Stomach (tissue), 19 donors: ENCODE measurements around the gene KRT8. TPM values are rescaled to one million over a fixed set of nuclear protein-coding genes. Genes with fewer than 3 reads are reported as not detected.
A peak's percentile ranks its signal among the peaks of the same experiment; 100 is the strongest.
"Not testable (repeated sequence)": the region's sequence is repeated elsewhere in the genome, so short reads cannot be mapped to it uniquely, and the experiment has no call there.

Experiments used
- DNase-seq, 2 donors: peaks; one replicate each; pipeline versions ENCODE4 v3.0.0 to v3.0.0-alpha.2; 2013 to 2019
- H3K27ac ChIP-seq, 5 donors: fragments of 200-600 bp in 4 of 5; sonication (generic) in 4 of 5; one replicate each; pipeline ENCODE4 v1.5.1; 2013 to 2019; ENCODE audit warnings: mild to moderate bottlenecking in 1 of 5, moderate library complexity in 1 of 5
- H3K27me3 ChIP-seq, 3 donors: fragments of 200-600 bp; sonication (generic); one replicate each; pipeline ENCODE4 v1.5.1; 2017 to 2019; ENCODE audit warnings: mixed run types in 1 of 3
- H3K36me3 ChIP-seq, 4 donors: fragments of 200-600 bp; sonication (generic); 1 replicate in 3 of 4; 2 replicates in 1 of 4; pipeline ENCODE4 v1.5.1; 2016 to 2019
- H3K4me1 ChIP-seq, 4 donors: fragments of 200-600 bp; sonication (generic); one replicate each; pipeline ENCODE4 v1.5.1; 2016 to 2019
- H3K4me3 ChIP-seq, 4 donors: fragments of 200-600 bp; sonication (generic) in 3 of 4; one replicate each; pipeline ENCODE4 v1.5.1; 2016 to 2019; ENCODE audit warnings: mild to moderate bottlenecking in 1 of 4
- H3K9me3 ChIP-seq, 4 donors: fragments of 200-600 bp; sonication (generic); one replicate each; pipeline ENCODE4 v1.5.1; 2016 to 2019
- CTCF ChIP-seq, 7 experiments: fragments of 450-650 bp in 4 of 7; fragments of 200-600 bp in 3 of 7; sonication (generic) in 3 of 7; IDR thresholded peaks; one replicate each; pipeline ENCODE4 v1.5.1; 2016 to 2019; ENCODE audit warnings: antibody characterized with exemption in 7 of 7, control low read depth in 2 of 7, mild to moderate bottlenecking in 1 of 7
- EP300 ChIP-seq: sonication (generic); formaldehyde crosslinking; IDR thresholded peaks from one replicate; pipeline ENCODE4 v1.6.1; 2017; ENCODE audit warnings: antibody characterized with exemption
- POLR2A ChIP-seq, 4 donors: fragments of 450-650 bp; IDR thresholded peaks; one replicate each; pipeline ENCODE4 v1.6.1; 2016; ENCODE audit warnings: antibody characterized with exemption in 4 of 4, control low read depth in 2 of 4, mild to moderate bottlenecking in 1 of 4, moderate library complexity in 1 of 4
- POLR2AphosphoS5 ChIP-seq, 3 donors: sonication (generic); formaldehyde crosslinking; IDR thresholded peaks; one replicate each; pipeline ENCODE4 v1.6.1; 2016; ENCODE audit warnings: antibody characterized with exemption in 3 of 3
- WGBS, 5 donors: extraction: QIAGEN DNeasy Blood & Tissue Kit in 3 of 5; methylation state at CpG; one replicate each; pipeline versions ENCODE4 v1.1.5 to v1.1.7; 2013 to 2018; 5-methylcytosine and 5-hydroxymethylcytosine counted together
- intact Hi-C: fragments of 100-400 bp; cut with DNase I; formaldehyde crosslinking; loops from one replicate; pipeline ENCODE4 v1.15.1; 2023; ENCODE audit warnings: low total_unique reads
- long read RNA-seq, 10 donors: transcript quantifications; one replicate each; lab custom pipeline, GENCODE V29; 2026
- polyA plus RNA-seq, 3 donors: library from polyadenylated mRNA; stranded (reverse); fragments of 200-250 nt; gene quantifications; one replicate each; pipeline ENCODE4 v1.2.3, GENCODE V29; 2013
- total RNA-seq, 5 donors: library from RNA; depleted of rRNA; stranded (reverse); fragments of >200 nt; gene quantifications; one replicate each; pipeline versions ENCODE4 v1.1.0 to v1.2.3, GENCODE V29; 2014 to 2016
- donor health status: healthy with polysubstance abuse.
- donor health status: Bipolar disorder and iron deficiency.
- donor health status: healthy.

The KRT8 gene
- 1,000 to 10,000 TPM in 1 of 5 donors, 100 to 1,000 TPM in 3, 10 to 100 TPM in 1; 71.2 to 1,740 (median 566) TPM for total RNA-seq
- polyA plus RNA-seq, result 1,000 to 10,000 TPM in 1 of 3 donors, 100 to 1,000 TPM in 2; 361 to 1,687 (median 767) TPM
- long read RNA-seq, donor 1, partial matches to known transcripts, result 267 of 285 reads
- long read RNA-seq, donor 1, other reads (novel, unspliced or antisense), result 13 of 285 reads
- long read RNA-seq, donor 2, partial matches to known transcripts, result 355 of 388 reads
- long read RNA-seq, donor 2, other reads (novel, unspliced or antisense), result 25 of 388 reads
- long read RNA-seq, donor 3, transcript KRT8-217 (3 exons, 2,437 nt), result major isoform, 6 of 559 reads
- long read RNA-seq, donor 3, partial matches to known transcripts, result 386 of 559 reads
- long read RNA-seq, donor 3, other reads (novel, unspliced or antisense), result 157 of 559 reads
- long read RNA-seq, donor 4, partial matches to known transcripts, result 21 of 22 reads
- long read RNA-seq, donor 4, other reads (novel, unspliced or antisense), result 0 of 22 reads
- long read RNA-seq, donor 5, partial matches to known transcripts, result 627 of 644 reads
- long read RNA-seq, donor 5, other reads (novel, unspliced or antisense), result 9 of 644 reads
- long read RNA-seq, donor 6, partial matches to known transcripts, result 2,379 of 2,511 reads
- long read RNA-seq, donor 6, other reads (novel, unspliced or antisense), result 119 of 2,511 reads
- long read RNA-seq, donor 7, transcript KRT8-211 (4 exons, 770 nt), result major isoform, 7 of 1,046 reads
- long read RNA-seq, donor 7, transcript KRT8-217 (3 exons, 2,437 nt), result minor isoform, 6 of 1,046 reads
- long read RNA-seq, donor 7, partial matches to known transcripts, result 981 of 1,046 reads
- long read RNA-seq, donor 7, other reads (novel, unspliced or antisense), result 44 of 1,046 reads
- long read RNA-seq, donor 8, transcript KRT8-217 (3 exons, 2,437 nt), result major isoform, 10 of 386 reads
- long read RNA-seq, donor 8, transcript KRT8-211 (4 exons, 770 nt), result minor isoform, 6 of 386 reads
- long read RNA-seq, donor 8, partial matches to known transcripts, result 333 of 386 reads
- long read RNA-seq, donor 8, other reads (novel, unspliced or antisense), result 32 of 386 reads
- long read RNA-seq, donor 9, partial matches to known transcripts, result 1,077 of 1,098 reads
- long read RNA-seq, donor 9, other reads (novel, unspliced or antisense), result 15 of 1,098 reads
- long read RNA-seq, donor 10, partial matches to known transcripts, result 395 of 570 reads
- long read RNA-seq, donor 10, other reads (novel, unspliced or antisense), result 169 of 570 reads

GRCh38 chr12:52904509-52905300, at the start of gene KRT8:
KRT8 (minus strand) TSS chr12:52905076; CDS start chr12:52904981, 95 bp downstream.
- H3K4me1 ChIP-seq, result peaks cover 22 to 70% (median 52%) of the 10 kb centered on the region in 4 donors
- peak within 1 kb of the TSS; percentile 88 to 93 (median 91) for H3K27ac ChIP-seq
- DNase-seq, result peak; percentile 95 to 96
- 29 to 56% (median 45%) methylated on average over 26 to 33 of the region's 33 CpGs for WGBS, 5 donors
- intact Hi-C loops, result loop anchor here (10.0 kb wide), 1 partner anchor 50 kb away; no protein-coding TSS in a partner anchor
- not testable (repeated sequence) for H3K27me3 ChIP-seq, H3K9me3 ChIP-seq
- TF ChIP-seq CTCF (IDR thresholded peaks at IDR 0.05) (peak in 5 of 7 experiments; percentile 18 to 68 (median 49)), POLR2AphosphoS5 (IDR thresholded peaks at IDR 0.05) (peak; percentile 18 to 99 (median 93)), POLR2A (IDR thresholded peaks at IDR 0.05) (peak in 2 of 4 donors; percentile 59 to 96)
- peaks cover 11 to 24% (median 19%) of the 10 kb centered on the region in 4 donors for H3K36me3 ChIP-seq
- peak within 1 kb of the TSS; percentile 54 to 73 (median 66) for H3K4me3 ChIP-seq

- no peaks in the 10 kb centered on the region for H3K9me3 ChIP-seq
- peaks cover 8 to 25% (median 24%) of the 10 kb centered on the region in 4 donors for H3K4me1 ChIP-seq
- H3K27me3 ChIP-seq, result peaks cover 0 to 17% (median 7%) of the 10 kb centered on the region in 3 donors
- intact Hi-C loops, result loop anchor here (10.0 kb wide), 1 partner anchor 49 kb away; the partner anchor contains the start of gene KRT8
- H3K27ac ChIP-seq, result no peak overlapping the region
- WGBS, 5 donors, result 68 to 84% (median 79%) methylated on average over 7 of the region's 7 CpGs
- no peak overlapping the region for H3K4me3 ChIP-seq
- peaks cover 11 to 31% (median 26%) of the 10 kb centered on the region in 4 donors for H3K36me3 ChIP-seq
- no peak for DNase-seq
- TF ChIP-seq POLR2AphosphoS5 (IDR thresholded peaks at IDR 0.05) (no peak), POLR2A (IDR thresholded peaks at IDR 0.05) (no peak), EP300 (no peak), CTCF (IDR thresholded peaks at IDR 0.05) (no peak)
These were observed 48.4 kb upstream of the KRT8 start for GRCh38 chr12:52953181-52953841.

- DNase-seq, result peak in 1 of 2 donors; percentile 80
- Histone ChIP-seq H3K27me3 (peaks cover 0 to 17% (median 7%) of the 10 kb centered on the region in 3 donors), H3K36me3 (peaks cover 11 to 31% (median 26%) of the 10 kb centered on the region in 4 donors), H3K4me3 (peak overlapping the region in 2 of 4 donors; percentile 45 to 67), H3K27ac (peak overlapping the region in 2 of 5 donors; percentile 89 to 92), H3K9me3 (no peaks in the 10 kb centered on the region), H3K4me1 (peaks cover 10 to 35% (median 30%) of the 10 kb centered on the region in 4 donors)
- TF ChIP-seq POLR2AphosphoS5 (IDR thresholded peaks at IDR 0.05) (peak in 1 of 3 donors; percentile 19), POLR2A (IDR thresholded peaks at IDR 0.05) (no peak), CTCF (IDR thresholded peaks at IDR 0.05) (peak in 3 of 7 experiments; percentile 3 to 40 (median 23)), EP300 (no peak)
- intact Hi-C loops, result loop anchor here (10.0 kb wide), 1 partner anchor 47 kb away; the partner anchor contains the start of gene KRT8
- WGBS, 5 donors, result 40 to 56% (median 44%) methylated on average over 15 of the region's 15 CpGs
These were observed 47.4 kb upstream of the KRT8 start for GRCh38 chr12:52952076-52952801.
